NOMO-1 treated with dmso at 0.1 percent for 144 hours (cell line): ENCODE results near the gene DIAPH3.

Source experiments
- DNase-seq: peaks from one replicate; lab custom pipeline; 2025; ENCODE audit not compliant: unreplicated experiment; lab: John Stamatoyannopoulos, UW

DIAPH3 gene

DNA sequence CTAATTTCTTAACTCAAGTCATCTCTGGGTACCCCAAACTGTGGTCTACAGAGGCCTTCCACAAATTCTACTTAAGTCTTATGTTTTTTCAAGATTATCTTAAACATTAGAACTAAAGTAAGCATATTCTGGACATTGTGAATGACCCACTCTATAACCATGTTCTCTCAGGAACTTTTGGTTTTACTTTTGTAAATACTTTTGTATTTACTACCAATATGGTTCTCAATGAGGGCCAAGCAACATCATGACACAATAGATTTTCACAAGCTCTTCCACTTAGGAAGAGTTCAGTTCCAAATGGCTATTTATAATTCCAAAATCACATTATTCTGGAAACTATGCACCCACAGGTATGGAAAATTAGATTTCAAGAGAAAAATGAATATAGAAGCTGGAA is 10.8 kb downstream of the DIAPH3 start:
- no peak for DNase-seq

DNA sequence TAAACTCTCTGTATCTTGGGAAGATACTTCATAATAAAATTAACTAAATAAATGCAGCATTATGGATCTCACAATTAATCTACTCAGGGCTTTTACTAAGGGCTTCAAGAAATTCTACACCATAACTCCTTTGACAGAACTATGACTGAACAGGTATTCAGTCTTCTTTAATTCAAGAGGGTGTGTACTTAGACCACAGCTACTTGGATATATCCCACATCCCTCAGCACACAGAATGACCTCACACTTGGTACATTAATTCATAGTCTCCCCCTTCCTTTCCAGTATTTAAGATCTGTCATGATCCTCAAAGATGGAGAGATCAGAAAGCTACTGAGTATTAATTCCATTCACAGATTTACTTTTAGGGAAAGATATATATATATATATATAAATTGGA is 11.6 kb downstream of the DIAPH3 start:
- no peak for DNase-seq

DNA sequence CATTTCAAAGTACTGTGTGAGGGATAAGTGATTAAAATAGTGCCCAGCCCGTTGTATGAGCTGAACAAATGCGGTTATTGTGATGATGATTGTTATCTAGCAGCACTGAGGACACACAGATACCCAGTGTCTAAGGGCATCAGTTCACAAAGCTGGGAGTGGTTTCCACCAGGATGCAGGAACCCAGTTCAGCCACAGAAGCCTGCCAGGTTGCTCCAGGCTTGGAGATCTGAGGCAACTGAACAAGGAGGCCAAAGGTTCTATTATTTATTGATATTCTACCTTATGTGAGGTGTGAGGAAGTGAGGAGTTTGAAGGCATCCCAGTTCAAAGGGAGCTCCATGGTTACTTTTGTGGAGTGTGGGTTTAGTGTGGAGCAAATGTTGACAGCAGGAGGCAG is 13.2 kb downstream of the DIAPH3 start:
- no peak for DNase-seq

DNA sequence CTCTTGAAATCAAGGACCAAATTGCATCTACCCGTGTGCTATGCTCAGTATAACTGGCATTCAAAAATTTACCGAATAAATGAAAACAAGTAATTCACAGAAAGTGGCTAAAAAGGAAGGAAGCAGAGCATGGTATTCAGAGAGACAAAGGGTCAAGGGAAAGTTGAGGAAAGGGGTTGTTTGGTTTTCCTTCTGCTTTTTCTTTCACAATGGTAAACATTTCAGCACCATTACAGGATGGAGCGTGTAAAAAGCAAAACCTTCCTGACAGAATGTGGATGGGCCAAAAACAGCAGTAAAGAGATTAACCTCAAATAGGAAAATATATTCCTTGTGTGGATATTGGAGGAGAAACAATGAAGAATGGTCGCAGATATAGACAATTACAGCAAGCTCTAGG is 14.8 kb downstream of the DIAPH3 start:
- DNase-seq, result no peak

DNA sequence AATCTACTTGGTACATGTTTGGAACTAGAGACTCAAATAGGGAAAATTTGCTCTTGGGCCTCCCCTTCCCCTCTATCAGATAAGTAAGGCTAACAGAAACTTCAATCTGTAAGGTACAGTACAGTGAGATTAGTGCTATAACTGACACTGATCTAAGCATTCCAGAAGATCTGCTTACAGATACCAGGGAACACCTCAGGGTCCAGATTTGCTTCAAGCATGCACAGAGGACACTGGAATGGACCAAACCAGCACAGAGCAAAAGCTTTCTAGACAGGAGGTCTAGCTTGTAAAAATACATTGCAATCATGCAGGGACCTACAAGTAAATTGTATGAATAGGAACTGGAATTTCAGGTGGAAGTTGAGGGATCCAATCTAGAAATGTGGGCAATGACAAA is 16.4 kb downstream of the DIAPH3 start:
- no peak for DNase-seq

DNA sequence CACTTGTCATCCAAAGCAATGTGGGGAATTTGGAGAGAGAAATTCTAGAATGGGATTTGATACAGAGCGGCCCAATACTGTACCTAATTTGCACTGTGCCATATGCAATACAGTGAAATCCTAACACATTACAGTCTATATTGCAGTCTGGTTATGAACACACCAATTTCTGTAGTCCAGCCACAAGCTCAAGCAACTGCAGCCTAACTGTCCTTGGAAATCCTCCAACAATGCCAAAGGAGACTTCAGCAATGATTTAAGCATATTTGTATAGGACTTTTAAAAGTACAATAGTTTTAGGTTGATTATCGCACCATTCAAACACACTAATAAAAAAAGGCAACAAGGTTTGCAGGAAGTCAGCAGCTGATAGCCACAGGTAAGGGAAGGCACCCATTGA is 17.3 kb downstream of the DIAPH3 start:
- DNase-seq, result no peak

DNA sequence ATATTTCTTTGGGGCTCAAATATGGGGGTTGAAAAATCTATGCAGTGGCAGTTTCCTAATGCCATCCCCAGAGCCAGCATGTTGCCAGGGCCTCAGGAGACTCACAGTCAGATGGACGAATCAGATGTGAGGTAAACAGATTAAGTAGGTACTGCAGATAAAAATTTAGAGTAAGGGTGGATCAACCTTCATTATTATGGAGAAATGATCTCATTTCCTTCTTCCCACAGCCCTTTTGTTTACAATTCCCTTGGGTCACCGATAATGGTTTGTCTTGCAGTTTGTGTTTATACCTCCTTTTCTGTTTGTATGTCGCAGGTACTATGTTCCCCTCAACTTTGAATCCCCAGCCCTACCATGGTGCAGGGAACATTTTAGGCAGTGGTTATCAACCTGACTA is 20.0 kb downstream of the DIAPH3 start:
- DNase-seq, result no peak

DNA sequence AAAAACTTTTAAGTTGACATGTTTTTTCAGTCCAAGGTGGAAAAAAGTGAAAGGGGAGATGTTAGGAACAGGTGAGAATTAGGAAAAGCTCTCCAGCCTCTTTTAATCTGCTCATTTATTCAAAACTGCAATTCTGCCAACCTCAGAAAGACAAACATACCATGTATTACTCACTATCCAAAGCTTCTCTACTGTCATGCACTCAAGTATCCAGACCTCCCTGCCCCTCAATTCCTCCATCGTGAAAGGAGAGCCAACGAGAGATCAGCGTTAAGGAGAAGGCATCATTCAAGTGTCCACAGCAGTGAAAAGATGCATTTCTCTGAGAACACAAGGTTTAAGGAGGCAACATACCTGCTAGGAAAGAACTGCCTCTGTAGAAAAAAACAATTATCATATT is 24.5 kb downstream of the DIAPH3 start:
- no peak for DNase-seq

DNA sequence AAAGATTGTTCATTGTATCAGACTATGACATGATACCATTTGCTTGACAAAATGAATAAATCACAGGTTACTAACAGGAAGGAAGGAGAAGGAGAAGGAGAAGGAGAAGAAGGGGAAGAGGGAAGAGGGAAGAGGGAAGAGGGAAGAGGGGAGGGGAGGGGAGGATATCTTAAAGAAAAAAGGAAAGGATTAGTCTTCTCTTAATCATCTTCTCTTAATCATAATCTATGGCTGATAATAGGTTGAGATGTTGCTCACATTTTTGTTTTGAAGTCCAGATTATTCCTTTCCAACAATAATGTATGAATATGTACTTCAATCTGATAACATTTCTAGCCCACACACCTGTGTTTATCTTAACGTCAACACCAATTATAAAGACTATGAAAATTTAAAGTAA is 25.1 kb downstream of the DIAPH3 start:
- DNase-seq, result no peak

DNA sequence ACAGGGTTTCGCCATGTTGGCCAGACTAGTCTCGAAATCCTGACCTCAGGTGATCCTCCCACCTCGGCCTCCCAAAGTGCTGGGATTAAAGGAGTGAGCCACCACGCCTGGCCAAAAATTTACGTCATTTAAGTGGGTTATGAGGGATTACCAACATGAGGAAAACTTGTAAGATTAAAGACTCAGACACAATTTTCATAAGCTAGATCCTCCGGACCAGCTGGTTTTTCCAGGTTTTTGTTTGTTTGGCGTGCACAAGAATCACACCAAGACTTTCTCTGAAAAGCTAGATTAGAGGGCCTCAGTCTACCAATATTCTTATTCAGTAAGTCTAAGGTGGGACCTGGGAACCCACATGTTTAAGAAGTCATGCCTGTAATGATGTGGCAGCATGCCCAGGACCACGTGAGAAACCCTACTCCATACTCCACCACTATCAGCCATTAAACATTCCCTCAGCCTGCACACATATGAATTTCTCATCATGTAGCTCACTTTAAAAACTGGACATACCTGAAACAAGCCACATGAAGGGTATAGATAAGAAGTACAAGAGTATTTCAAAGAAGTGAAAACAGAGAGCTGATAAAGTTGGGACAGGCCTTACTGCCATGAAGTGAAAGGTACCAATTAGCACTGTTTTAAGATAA is 25.7 kb downstream of the DIAPH3 start:
- no peak for DNase-seq

DNA sequence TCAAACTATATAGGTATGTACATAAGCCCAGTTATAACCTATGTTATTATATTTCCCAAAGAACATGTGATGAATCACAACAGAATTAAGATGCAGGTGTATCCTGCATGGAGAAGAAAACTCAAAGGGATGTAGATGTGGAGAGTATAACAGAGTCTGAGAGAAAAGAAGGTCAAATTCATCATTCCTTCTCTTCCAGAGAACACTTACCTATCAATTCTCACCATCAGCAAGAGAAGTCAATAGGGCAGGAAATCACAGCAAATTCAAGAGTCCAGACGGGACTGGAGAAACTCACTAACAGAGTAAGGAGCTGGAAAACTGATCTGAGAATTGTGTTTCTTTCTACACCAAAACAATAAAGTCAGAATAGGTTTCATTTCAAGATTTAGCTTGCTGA is 28.4 kb downstream of the DIAPH3 start:
- DNase-seq, result no peak

DNA sequence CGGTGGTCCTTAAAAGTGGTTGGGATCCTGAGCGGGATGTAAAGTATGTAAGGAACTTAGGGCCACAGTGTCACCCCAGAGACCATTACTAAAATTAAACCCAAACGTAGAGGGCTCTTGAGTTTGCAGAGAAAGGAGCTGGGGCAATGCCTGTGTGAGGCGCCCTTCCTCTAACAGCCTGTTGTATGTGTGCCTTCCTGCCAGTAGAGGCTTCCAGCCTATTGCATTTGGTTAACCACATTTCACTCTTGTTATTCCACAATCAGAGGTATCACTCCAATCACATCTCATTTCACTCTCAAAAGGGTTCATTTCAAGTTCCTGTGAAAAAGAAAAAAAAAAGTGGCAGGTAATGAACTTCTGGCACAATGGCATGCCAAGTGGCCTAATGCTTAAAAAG is 29.4 kb downstream of the DIAPH3 start:
- no peak for DNase-seq

DNA sequence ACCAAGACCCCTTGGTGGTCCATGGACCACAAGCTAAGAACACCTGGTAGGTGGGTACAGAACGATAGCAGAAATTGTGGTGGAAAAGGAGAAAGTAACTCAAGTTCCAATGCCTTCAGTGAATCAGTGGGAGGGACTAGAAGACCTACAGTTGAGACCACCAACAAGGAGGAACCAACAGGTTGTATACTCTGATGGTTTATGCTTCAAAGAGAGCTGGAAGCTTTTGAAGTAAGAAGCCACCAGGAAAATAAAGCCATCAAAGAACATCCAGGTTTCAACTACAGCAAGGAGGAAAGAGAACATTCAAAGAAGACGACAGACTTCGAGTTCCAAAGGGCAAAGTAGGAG is 42.4 kb downstream of the DIAPH3 start:
- DNase-seq, result no peak

DNA sequence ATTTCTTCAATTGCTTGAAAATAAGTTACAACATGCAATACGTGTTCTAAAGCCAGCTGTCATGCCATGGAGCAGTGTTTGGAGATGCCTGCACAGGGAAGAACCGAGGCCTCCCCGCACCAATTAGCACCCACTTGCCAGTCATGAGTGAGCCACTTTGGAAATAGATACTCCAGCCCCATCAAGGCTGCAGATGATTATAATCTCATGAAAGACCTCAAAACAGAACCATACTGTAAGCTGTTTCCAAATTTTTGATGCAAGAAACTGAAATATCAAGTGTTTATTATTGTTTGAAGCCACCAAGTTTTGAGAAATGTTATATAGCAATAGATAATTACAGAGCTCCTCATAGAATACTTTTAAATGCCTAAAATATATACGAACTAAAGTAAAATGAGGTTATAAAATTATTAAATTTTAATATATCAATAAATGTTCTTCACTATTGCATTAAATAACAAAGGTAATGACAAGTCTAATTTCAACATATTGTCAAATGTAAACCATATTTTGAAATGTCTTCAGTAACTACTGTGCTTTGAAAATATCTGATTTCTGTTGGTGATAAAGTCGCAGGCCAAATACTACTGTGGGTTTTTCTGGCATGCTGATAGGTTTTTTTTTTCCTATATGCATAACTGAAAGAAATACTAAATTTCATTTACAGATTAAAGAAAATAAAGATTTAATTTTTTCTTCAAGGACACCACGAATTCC is 43.0 kb downstream of the DIAPH3 start:
- DNase-seq, result no peak

DNA sequence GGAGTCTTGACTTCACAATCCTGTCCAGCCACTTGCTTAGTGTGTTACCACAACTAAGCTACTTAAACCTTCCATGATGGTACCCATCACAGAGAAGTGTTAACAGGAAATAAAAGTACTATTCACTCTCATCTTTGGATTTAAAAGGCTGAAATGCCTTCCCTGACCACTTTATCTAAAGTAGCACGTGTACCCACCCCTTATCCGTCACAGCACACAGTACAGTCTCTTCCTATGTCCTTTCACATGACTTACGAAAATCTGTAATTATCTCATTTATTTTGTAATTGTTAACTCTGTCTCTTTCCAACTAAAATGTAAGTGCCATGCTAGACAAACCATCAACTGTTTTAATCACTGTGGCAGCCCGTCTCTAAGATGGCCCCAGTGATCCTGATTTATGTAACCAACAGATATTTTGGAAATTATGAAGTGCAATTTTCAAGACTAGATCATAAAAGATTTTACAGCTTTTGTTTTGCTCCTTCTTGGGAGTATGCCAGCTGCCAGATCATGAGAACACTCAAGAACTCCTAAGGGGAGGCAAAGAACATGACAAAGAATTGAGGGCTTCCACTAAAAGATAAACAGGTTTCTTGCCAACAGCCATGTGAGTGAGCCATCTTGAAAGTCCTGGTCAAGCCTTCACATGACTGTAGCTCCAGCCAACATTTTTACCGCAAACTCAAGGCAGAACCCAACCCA is 44.9 kb downstream of the DIAPH3 start:
- no peak for DNase-seq

DNA sequence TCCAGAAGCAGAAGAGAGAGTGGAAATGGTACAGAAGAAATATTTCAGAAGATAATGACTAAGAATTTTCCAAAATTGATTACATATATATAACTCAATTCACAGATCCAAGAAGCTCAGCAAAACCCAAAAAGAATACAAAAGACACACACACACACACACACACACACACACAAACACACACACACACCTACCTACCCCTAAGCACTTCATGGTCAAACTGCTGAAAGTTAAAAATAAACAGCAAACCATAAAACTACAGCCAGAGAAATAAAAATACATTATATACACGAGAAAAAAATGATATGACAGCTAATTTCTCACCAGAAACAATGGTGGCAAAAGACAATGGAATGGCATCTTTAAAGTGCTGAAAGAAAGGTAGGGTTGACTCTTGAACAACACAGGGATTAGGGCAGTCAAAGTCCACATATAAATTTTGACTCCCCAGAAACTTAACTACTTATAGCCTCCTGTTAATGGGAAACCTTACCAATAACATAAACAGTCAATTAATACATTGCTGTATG is 49.2 kb downstream of the DIAPH3 start:
- DNase-seq, result no peak

DNA sequence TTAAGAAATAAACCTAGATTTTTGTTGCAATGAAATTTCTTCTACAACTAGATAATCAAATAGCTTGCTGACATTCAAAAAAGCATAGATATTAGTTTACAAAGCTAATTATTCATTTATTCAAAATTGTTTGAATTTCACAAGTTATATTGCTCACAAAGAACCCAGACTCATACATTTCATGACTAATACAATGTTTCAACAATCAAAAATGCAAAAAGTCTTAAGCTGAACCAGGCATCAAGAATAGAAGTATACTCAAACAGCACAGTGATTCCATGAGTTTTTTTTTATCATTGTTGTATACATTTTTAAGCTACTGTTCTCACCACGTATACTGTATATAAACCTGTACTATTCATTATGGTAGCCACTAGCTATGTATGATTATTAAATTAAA is 51.0 kb downstream of the DIAPH3 start:
- no peak for DNase-seq

DNA sequence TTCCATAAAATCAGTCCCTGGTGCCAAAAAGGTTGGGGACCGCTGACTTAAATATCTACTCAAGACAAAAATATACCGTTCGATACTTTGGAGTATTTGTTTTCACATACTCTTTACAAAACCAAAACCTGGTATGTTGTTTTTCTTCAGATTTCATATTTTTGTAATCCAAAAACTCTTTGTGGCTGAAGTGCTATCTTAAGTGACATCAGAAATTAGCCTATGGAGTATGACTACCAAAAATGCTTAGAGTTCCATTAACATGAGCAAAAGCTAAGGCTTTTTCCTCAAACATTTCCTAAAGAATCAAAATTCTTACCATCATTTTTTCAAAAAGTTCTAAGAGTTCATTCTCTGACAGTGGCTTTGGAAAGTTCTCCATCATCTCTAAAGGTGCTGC is 52.0 kb downstream of the DIAPH3 start:
- no peak for DNase-seq

DNA sequence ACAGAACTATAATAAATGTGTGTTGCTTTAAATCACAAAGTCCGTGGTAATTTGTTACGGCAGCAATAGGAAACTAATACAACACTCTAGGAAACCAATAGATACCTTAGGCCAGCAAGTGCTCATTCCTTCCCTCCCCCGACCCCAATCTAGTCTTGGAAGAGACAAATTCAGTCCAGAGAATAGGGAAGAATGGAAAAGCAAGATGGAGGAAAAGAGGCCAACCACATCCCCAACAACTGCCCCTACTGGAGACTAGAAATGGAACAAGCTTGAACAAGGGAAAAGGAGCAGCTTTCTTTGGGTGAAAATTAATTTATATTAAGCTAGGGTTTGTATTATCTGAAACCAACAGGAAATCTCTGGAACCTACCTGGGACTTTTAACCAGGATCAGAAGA is 54.4 kb downstream of the DIAPH3 start:
- no peak for DNase-seq

DNA sequence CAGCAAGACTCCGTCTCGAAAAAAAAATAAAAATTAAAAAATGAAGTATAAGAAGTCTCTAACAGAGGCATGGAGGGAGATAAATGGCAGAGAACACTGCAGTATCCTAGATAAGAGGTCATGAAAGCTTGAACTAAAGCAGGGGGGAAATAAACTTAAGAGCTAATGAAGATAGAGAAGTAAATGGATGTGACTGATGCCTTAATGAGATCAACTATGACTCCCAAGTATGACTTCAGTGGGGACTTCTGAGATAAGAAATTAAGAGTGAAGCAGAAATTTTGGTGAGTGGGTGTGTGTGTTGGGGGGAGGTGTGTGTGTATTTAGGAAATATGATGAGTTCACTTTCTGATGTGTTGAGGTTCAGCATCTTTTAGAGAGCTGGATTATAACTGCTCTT is 55.1 kb downstream of the DIAPH3 start:
- no peak for DNase-seq

DNA sequence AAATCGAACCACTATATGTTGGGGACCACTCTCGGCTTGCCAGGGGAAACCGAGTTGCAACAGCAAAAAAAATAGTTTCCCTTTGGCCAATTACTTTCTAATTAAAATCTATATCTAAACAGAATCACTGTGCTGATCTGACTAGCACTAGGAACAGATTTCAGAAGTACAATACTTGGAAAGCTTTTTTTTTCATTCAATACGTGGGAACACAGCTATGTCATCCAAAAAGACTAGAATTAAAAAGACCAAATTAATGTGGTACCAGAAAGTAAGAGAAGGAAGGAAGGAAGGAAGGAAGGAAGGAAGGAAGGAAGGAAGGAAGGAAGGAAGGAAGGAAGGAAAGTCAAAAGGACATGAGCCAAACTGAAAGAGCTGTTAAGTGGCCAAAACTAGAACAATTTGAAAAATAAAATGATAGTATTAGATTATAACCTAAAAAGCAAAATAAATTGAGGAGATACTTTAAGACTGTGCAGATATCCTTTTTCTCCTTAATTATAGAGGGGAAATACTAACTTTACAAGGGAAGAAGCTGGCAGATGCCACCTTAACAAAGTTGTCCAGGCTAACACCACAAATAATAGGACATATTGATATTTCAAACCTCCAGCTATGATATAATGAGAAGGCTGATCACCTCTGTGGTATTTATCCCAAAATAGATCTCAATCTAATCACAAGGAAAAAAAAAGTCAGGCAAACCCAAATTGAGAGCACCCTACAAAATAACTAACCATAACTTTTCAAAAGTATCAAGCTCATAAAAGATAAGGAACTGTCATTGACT is 63.9 kb downstream of the DIAPH3 start:
- no peak for DNase-seq

DNA sequence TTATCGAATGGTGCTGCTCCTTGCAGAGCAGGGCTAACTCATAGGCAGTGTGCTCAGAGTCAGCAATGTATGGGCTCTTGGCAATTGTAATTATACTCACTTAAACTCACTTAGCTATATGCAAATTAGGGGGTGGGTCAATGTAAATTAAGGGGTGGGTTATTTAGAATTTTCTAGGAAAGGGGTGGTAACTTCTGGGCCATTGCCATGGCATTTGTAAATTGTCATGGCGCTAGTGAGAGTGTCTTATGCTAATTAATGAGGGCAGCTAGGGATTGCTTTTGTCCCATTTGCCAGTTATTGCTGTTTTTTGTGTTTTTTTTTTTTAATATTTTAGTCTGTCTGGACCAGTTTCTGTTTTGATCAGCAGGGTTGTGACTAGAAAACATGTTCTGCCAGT is 68.4 kb downstream of the DIAPH3 start:
- DNase-seq, result no peak
